Hepatocyte (in vitro differentiated cells): ENCODE results near the gene SIGLEC11.

ENCODE experiments used
- CTCF ChIP-seq: fragments of 200-600 bp; sonication (generic); IDR thresholded peaks from 2 replicates; pipeline ENCODE4 v1.5.1; 2016; ENCODE audit warnings: antibody characterized with exemption, mild to moderate bottlenecking; ENCODE audit not compliant: poor library complexity
- EZH2 ChIP-seq: fragments of 200-600 bp; sonication (generic); IDR thresholded peaks from 2 replicates; pipeline ENCODE4 v1.6.1; 2016; ENCODE audit warnings: antibody characterized with exemption, mild to moderate bottlenecking, borderline replicate concordance
- EZH2phosphoT487 ChIP-seq: fragments of 200-600 bp; sonication (generic); IDR thresholded peaks from one replicate; pipeline ENCODE4 v1.6.1; 2018; ENCODE audit warnings: antibody characterized with exemption, mild to moderate bottlenecking, low read depth, moderate library complexity; ENCODE audit not compliant: unreplicated experiment, severe bottlenecking

- TF ChIP-seq EZH2: no peak
- TF ChIP-seq CTCF: no peak
- TF ChIP-seq EZH2phosphoT487: no peak
These were observed 24.4 kb downstream of the SIGLEC11 start for GRCh38 chr19:49936549-49936948.
